Mesenchymal stem cell (in vitro differentiated cells and primary cell): ENCODE results near the gene TIMM44.

Experiments used
- DNase-seq: peaks from one replicate; pipeline ENCODE4 v3.0.0-alpha.2; 2013
- H2AFZ ChIP-seq: one replicate; pipeline ENCODE4 v1.6.1; 2013; ENCODE audit warnings: low read depth, mild to moderate bottlenecking, control low read depth, inconsistent platforms, low read length, moderate library complexity
- H2AK5ac ChIP-seq: 2 replicates; pipeline ENCODE4 v1.6.1; 2013; ENCODE audit warnings: low read length, moderate library complexity, mild to moderate bottlenecking, inconsistent platforms; ENCODE audit not compliant: severe bottlenecking
- H2BK120ac ChIP-seq: one replicate; pipeline ENCODE4 v1.6.1; 2013; ENCODE audit warnings: low read depth, mild to moderate bottlenecking, inconsistent platforms, low read length, moderate library complexity
- H2BK12ac ChIP-seq, 2 experiments: one replicate each; pipeline ENCODE4 v1.6.1; 2013; ENCODE audit warnings: inconsistent platforms in 2 of 2, low read length in 2 of 2, mild to moderate bottlenecking in 2 of 2, moderate library complexity in 2 of 2, control low read depth in 1 of 2
- H2BK15ac ChIP-seq: one replicate; pipeline ENCODE4 v1.6.1; 2013; ENCODE audit warnings: mild to moderate bottlenecking, low read depth, inconsistent platforms; ENCODE audit not compliant: poor library complexity, severe bottlenecking
- H2BK5ac ChIP-seq: 2 replicates; pipeline ENCODE4 v1.6.1; 2013; ENCODE audit warnings: low read depth, mild to moderate bottlenecking, low read length, control low read depth, inconsistent platforms; ENCODE audit not compliant: poor library complexity, severe bottlenecking
- H3K14ac ChIP-seq, 2 experiments: one replicate each; pipeline ENCODE4 v1.6.1; 2013; ENCODE audit warnings: inconsistent platforms in 2 of 2, low read length in 2 of 2, control low read depth in 1 of 2, mild to moderate bottlenecking in 1 of 2, moderate library complexity in 1 of 2
- H3K18ac ChIP-seq, 2 experiments: one replicate each; pipeline ENCODE4 v1.6.1; 2013; ENCODE audit warnings: inconsistent platforms in 2 of 2, low read length in 2 of 2, control low read depth in 1 of 2, low read depth in 1 of 2, mild to moderate bottlenecking in 1 of 2
- H3K23ac ChIP-seq, 2 experiments: one replicate each; pipeline ENCODE4 v1.6.1; 2013; ENCODE audit warnings: inconsistent platforms in 2 of 2, low read length in 2 of 2, mild to moderate bottlenecking in 2 of 2, moderate library complexity in 2 of 2, control low read depth in 1 of 2
- H3K27ac ChIP-seq: 2 replicates; pipeline ENCODE4 v1.5.1; 2013; ENCODE audit warnings: mild to moderate bottlenecking, moderate library complexity, low read length, control low read depth, inconsistent platforms; ENCODE audit not compliant: poor library complexity, severe bottlenecking
- H3K27me3 ChIP-seq, 2 experiments: 2 replicates each; pipeline versions ENCODE4 v1.6.1 to v1.7.0; 2013; ENCODE audit warnings: low read length in 2 of 2, mild to moderate bottlenecking in 2 of 2, moderate library complexity in 2 of 2, control low read depth in 1 of 2, inconsistent platforms in 1 of 2; ENCODE audit not compliant: control insufficient read depth in 1 of 2, insufficient read depth in 1 of 2
- H3K36me3 ChIP-seq, 2 experiments: 2 replicates each; pipeline versions ENCODE4 v1.6.1 to v1.7.0; 2013; ENCODE audit warnings: low read length in 2 of 2, control low read depth in 1 of 2, inconsistent platforms in 1 of 2, low read depth in 1 of 2, mild to moderate bottlenecking in 1 of 2; ENCODE audit not compliant: insufficient read depth in 2 of 2, control insufficient read depth in 1 of 2
- H3K4ac ChIP-seq, 2 experiments: one replicate each; pipeline ENCODE4 v1.6.1; 2013; ENCODE audit warnings: inconsistent platforms in 2 of 2, low read length in 2 of 2, mild to moderate bottlenecking in 2 of 2, moderate library complexity in 2 of 2, control low read depth in 1 of 2, low read depth in 1 of 2
- H3K4me1 ChIP-seq: 2 replicates; pipeline ENCODE4 v1.6.1; 2013; ENCODE audit warnings: low read depth, low read length, control low read depth; ENCODE audit not compliant: control insufficient read depth, insufficient read depth
- H3K4me2 ChIP-seq: 2 replicates; pipeline ENCODE4 v1.6.1; 2013; ENCODE audit warnings: low read length, mild to moderate bottlenecking, inconsistent platforms; ENCODE audit not compliant: poor library complexity, severe bottlenecking
- H3K4me3 ChIP-seq, 2 experiments: 2 replicates each; pipeline versions ENCODE4 v1.5.1 to v1.7.0; 2013; ENCODE audit warnings: low read length in 2 of 2, mild to moderate bottlenecking in 2 of 2, control low read depth in 1 of 2, low read depth in 1 of 2; ENCODE audit not compliant: insufficient read depth in 1 of 2
- H3K79me1 ChIP-seq: replicated peaks from 2 replicates; pipeline ENCODE4 v1.6.1; 2013; ENCODE audit warnings: mild to moderate bottlenecking, control low read depth, low read length, inconsistent platforms; ENCODE audit not compliant: poor library complexity, severe bottlenecking
- H3K9ac ChIP-seq: 2 replicates; pipeline ENCODE4 v1.7.0; 2013; ENCODE audit warnings: mild to moderate bottlenecking, low read length, moderate library complexity
- H3K9me3 ChIP-seq: 2 replicates; pipeline ENCODE4 v1.7.0; 2013; ENCODE audit warnings: mild to moderate bottlenecking, low read length; ENCODE audit not compliant: control insufficient read depth
- H4K8ac ChIP-seq: one replicate; pipeline ENCODE4 v1.6.1; 2013; ENCODE audit warnings: inconsistent platforms, mild to moderate bottlenecking, low read length, moderate library complexity
- H4K91ac ChIP-seq: one replicate; pipeline ENCODE4 v1.6.1; 2013; ENCODE audit warnings: mild to moderate bottlenecking, low read length, inconsistent platforms
- WGBS: methylation state at CpG from one replicate; pipeline ENCODE4 v1.1.7; 2013; ENCODE audit warnings: mixed read lengths; 5-methylcytosine and 5-hydroxymethylcytosine counted together

The TIMM44 gene

DNA sequence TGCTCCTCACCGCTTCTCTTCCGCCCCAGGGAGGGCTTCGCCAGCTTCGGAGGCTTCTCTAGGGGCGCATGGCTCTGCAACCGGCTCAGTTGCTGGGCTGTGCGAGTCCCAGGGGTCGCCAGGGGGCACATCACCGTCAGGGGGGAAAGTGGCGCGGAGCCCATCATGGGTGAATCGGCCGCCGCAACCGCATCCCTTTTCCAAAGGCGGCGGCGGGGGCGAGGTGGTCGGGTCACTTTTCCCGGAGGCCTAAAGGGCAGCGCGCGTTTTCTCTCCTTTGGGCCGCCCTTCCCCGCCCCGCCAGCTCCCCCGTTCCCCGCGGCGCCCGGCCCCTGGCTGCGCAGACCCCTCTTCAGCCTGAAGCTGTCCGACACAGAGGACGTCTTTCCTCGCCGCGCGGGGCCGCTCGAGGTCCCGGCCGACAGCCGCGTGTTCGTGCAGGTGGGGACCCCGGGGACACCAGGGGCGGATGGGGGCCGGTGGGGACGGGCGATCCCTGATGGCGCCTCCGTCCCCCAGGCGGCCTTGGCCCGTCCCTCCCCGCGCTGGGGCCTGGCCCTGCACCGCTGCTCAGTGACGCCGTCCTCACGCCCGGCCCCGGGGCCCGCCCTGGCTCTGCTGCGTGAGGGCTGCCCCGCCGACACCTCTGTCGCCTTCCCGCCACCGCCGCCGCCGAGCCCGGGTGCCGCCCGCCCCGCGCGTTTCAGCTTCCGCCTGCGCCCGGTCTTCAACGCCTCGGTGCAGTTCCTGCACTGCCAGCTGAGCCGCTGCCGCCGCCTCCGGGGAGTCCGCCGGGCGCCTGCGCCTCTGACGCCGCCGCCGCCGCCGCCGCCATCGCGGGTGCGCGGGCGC lies 27.1 kb downstream of the TIMM44 start:
- peak overlapping the region; percentile 93 for H4K8ac ChIP-seq
- H3K4ac ChIP-seq = no peak overlapping the region
- peak overlapping the region; percentile 38 for H3K9ac ChIP-seq
- H3K14ac ChIP-seq = peak overlapping the region in 1 of 2 experiments; percentile 74
- peak overlapping the region; percentile 49 to 63 for H3K4me3 ChIP-seq
- H2AK5ac ChIP-seq = no peak overlapping the region
- 2% methylated on average over 100 of the region's 104 CpGs for WGBS
- H3K79me1 ChIP-seq = peaks cover 5% of the 10 kb centered on the region
- no peaks in the 10 kb centered on the region for H3K9me3 ChIP-seq
- no peak overlapping the region for H2BK12ac ChIP-seq
- no peak overlapping the region for H3K27ac ChIP-seq
- H3K23ac ChIP-seq = peak overlapping the region in 1 of 2 experiments; percentile 36
- peaks cover 35% of the 10 kb centered on the region for H3K4me1 ChIP-seq
- peak overlapping the region; percentile 16 for H2AFZ ChIP-seq
- peak overlapping the region; percentile 58 for H4K91ac ChIP-seq
- no peak overlapping the region for H2BK5ac ChIP-seq
- DNase-seq = peak; percentile 23
- H2BK15ac ChIP-seq = peak overlapping the region; percentile 60
- no peak overlapping the region for H2BK120ac ChIP-seq
- H3K27me3 ChIP-seq = peaks cover 21 to 31% of the 10 kb centered on the region in 2 experiments
- peak overlapping the region; percentile 50 to 73 for H3K18ac ChIP-seq
- peak overlapping the region; percentile 54 for H3K4me2 ChIP-seq
- H3K36me3 ChIP-seq = peaks cover 17 to 35% of the 10 kb centered on the region in 2 experiments

DNA sequence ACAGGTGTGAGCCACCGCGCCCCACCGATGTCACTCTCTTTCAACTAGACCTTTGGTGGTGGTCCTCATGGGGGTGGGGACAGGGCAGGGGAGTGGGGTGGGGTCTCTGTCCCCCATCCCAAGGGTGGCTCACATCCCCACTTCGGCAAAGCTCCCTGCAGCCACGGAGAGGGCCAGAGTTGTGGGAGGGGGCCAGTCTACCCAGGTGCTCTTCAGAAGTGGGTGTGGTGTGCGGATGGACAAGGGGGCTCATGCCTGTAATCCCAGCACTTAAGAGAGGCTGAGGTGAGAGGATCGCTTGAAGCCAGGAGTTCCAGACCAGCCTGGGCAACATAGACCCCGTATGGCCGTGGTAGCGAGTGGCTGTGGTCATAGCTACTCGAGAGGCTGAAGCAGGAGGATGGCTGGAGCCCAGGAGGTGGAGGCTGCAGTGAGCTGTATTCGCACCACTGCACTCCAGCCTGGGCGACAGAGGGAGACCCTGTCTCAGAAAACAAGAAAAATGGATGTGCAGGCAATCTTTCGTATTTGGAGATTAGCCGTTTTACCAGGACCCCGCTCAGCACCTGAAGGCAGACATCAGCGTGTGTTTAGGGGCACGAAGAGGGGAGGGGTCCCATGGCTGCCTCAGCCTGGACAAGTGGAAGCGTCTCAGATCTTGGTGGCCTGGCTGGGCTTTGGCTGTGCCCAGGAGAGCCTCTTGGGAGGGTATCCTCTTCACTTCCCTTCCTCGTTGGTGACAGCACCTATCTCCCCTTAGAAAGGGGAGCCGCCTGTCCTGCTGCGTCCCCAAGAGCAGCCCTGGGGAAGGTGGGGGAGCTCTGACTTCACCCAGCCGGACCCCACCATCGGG lies 28.0 kb downstream of the TIMM44 start:
- Histone ChIP-seq H3K79me1 (peaks cover 10% of the 10 kb centered on the region), H4K91ac (no peak overlapping the region), H3K4ac (no peak overlapping the region), H3K14ac (no peak overlapping the region), H3K18ac (no peak overlapping the region), H3K23ac (peak overlapping the region in 1 of 2 experiments; percentile 57), H2AK5ac (no peak overlapping the region), H3K9me3 (no peaks in the 10 kb centered on the region), H2AFZ (no peak overlapping the region), H2BK5ac (no peak overlapping the region), H3K4me1 (peaks cover 30% of the 10 kb centered on the region), H3K9ac (peak overlapping the region; percentile 38), H3K4me2 (peak overlapping the region; percentile 54), H3K27me3 (peaks cover 21 to 31% of the 10 kb centered on the region in 2 experiments), H3K4me3 (peak overlapping the region in 1 of 2 experiments; percentile 63), H3K27ac (no peak overlapping the region), H2BK12ac (no peak overlapping the region), H4K8ac (peak overlapping the region; percentile 24), H2BK120ac (no peak overlapping the region), H3K36me3 (peaks cover 25 to 43% of the 10 kb centered on the region in 2 experiments), H2BK15ac (peak overlapping the region; percentile 60)
- no peak for DNase-seq
- WGBS = 70% methylated on average over 24 of the region's 24 CpGs

DNA sequence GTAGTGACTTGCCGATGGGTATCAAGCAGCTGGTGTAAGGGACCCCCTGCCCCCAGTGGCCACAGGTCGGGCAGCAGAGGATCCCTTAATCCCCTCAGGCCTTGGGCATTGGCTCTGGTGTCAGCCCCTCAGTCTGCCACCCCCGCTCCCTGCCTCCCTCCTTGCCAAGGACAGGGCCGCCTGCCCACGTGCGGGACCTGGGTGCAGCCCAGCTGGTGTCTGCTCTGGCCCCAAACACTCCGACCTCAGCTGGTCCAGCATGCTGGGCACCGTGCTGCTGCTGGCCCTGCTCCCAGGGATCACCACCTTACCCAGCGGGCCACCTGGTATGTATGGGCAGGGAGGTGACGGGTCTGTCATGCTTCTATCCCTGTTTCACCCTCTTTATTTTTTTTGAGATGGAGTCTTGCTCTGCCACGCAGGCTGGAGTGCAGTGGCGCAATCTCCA lies 28.8 kb downstream of the TIMM44 start, which contains the start of gene TGFBR3L:
TSS of gene TGFBR3L (plus strand) at position 233 of the 448 bp plus-strand sequence.
- Histone ChIP-seq H3K36me3 (peaks cover 28 to 52% of the 10 kb centered on the region in 2 experiments), H2BK120ac (no peak within 1 kb of the TSS), H3K27me3 (peaks cover 21 to 31% of the 10 kb centered on the region in 2 experiments), H3K14ac (no peak within 1 kb of the TSS), H3K27ac (no peak within 1 kb of the TSS), H3K9me3 (no peaks in the 10 kb centered on the region), H3K4ac (no peak within 1 kb of the TSS), H3K23ac (peak within 1 kb of the TSS in 1 of 2 experiments; percentile 57), H3K9ac (no peak within 1 kb of the TSS), H4K91ac (no peak within 1 kb of the TSS), H2BK15ac (peak within 1 kb of the TSS; percentile 60), H4K8ac (peak within 1 kb of the TSS; percentile 24), H3K4me3 (no peak within 1 kb of the TSS), H3K79me1 (peaks cover 17% of the 10 kb centered on the region), H3K18ac (no peak within 1 kb of the TSS), H2AFZ (no peak within 1 kb of the TSS), H2AK5ac (no peak within 1 kb of the TSS), H2BK5ac (no peak within 1 kb of the TSS), H3K4me2 (no peak within 1 kb of the TSS), H3K4me1 (peaks cover 26% of the 10 kb centered on the region), H2BK12ac (no peak within 1 kb of the TSS)
- 93% methylated on average over 11 of the region's 12 CpGs for WGBS
- no peak for DNase-seq
